HepG2 (cell line): ENCODE data around the gene SYT1. TPM values are rescaled to one million over a fixed set of nuclear protein-coding genes. Genes with fewer than 3 reads are reported as not detected.

Experiments used
- ATAC-seq: fragments of 200-7000 bp; cut with Tn5 transposase; 3 replicates; pipeline ENCODE4 v1.9.1; 2020; ENCODE audit warnings: mild to moderate bottlenecking, moderate library complexity
- BruUV-seq: library from RNA; stranded (reverse); fragments of 400-500 nt; replicated peaks from 2 replicates; lab custom pipeline; 2021; lab: Mats Ljungman, UMichigan
- CTCF ChIA-PET: fragments of 300-600 bp; formaldehyde crosslinking; extraction: SDS; loops from one replicate; lab custom pipeline; 2021; ENCODE audit warnings: low total read pairs, inconsistent platforms, low intra/inter-chr PET ratio; lab: Yijun Ruan, JAX
- POLR2A ChIA-PET: fragments of 350-600 bp; sonication (Branson Sonifier 250); formaldehyde crosslinking; loops from one replicate; lab custom pipeline; 2020; ENCODE audit warnings: antibody characterized with exemption, inconsistent platforms; lab: Yijun Ruan, JAX
- DNase-seq: peaks from one replicate; pipeline ENCODE4 v3.0.0-alpha.2; 2015; ENCODE audit warnings: low spot score
- FAIRE-seq: peaks from 3 replicates; lab custom pipeline; 2011; peaks lifted over from hg19 to GRCh38; lab: Jason Lieb, UNC
- H2AFZ ChIP-seq: one replicate; pipeline ENCODE4 v1.6.1; 2011; ENCODE audit warnings: low read length, inconsistent platforms
- H3K27ac ChIP-seq: fragments of 300-600 bp; 3 replicates; pipeline ENCODE4 v1.8.0; 2011; ENCODE audit warnings: mixed run types, mild to moderate bottlenecking, mixed read lengths, low read length, inconsistent platforms; ENCODE audit not compliant: insufficient read depth; ENCODE audit errors: extremely low read length
- H3K27me3 ChIP-seq, 2 experiments: fragments of 200-600 bp in 1 of 2; 2 replicates in 1 of 2; 3 replicates in 1 of 2; pipeline versions ENCODE4 v1.6.0 to v1.8.0; 2011; ENCODE audit warnings: low read length in 2 of 2, mild to moderate bottlenecking in 2 of 2, moderate library complexity in 2 of 2, inconsistent platforms in 1 of 2; ENCODE audit not compliant: insufficient read depth in 2 of 2, control insufficient read depth in 1 of 2
- H3K36me3 ChIP-seq, 2 experiments: fragments of 200-600 bp in 1 of 2; replicated peaks in 1 of 2; 2 replicates in 1 of 2; 3 replicates in 1 of 2; pipeline versions ENCODE4 v1.5.1 to v1.8.0; 2011; ENCODE audit warnings: low read length in 2 of 2, inconsistent platforms in 1 of 2; ENCODE audit not compliant: insufficient read depth in 2 of 2, control insufficient read depth in 1 of 2
- H3K4me1 ChIP-seq: 2 replicates; pipeline ENCODE4 v1.5.1; 2012; ENCODE audit warnings: low read length, inconsistent platforms; ENCODE audit not compliant: insufficient read depth
- H3K4me2 ChIP-seq: 2 replicates; pipeline ENCODE4 v1.6.0; 2011; ENCODE audit warnings: low read depth, low read length, inconsistent platforms
- H3K4me3 ChIP-seq, 3 experiments: fragments of 200-600 bp in 1 of 3; sonication (generic), shearing (Covaris generic) in 1 of 3; replicated peaks in 1 of 3; 2 replicates each; pipeline ENCODE4 v1.5.1; 2011 to 2016; ENCODE audit warnings: low read length in 3 of 3, inconsistent platforms in 2 of 3, low read depth in 2 of 3, mild to moderate bottlenecking in 2 of 3, control low read depth in 1 of 3, mixed read lengths in 1 of 3; ENCODE audit not compliant: insufficient read depth in 1 of 3
- H3K79me2 ChIP-seq: one replicate; pipeline ENCODE4 v1.6.1; 2011; ENCODE audit warnings: low read length, inconsistent platforms; ENCODE audit not compliant: insufficient read depth
- H3K9ac ChIP-seq: 2 replicates; pipeline ENCODE4 v1.6.0; 2011; ENCODE audit warnings: mild to moderate bottlenecking, low read depth, low read length, inconsistent platforms; ENCODE audit not compliant: insufficient read depth
- H3K9me3 ChIP-seq: 2 replicates; pipeline ENCODE4 v1.5.1; 2012; ENCODE audit warnings: mild to moderate bottlenecking, low read length
- H4K20me1 ChIP-seq: 2 replicates; pipeline ENCODE4 v1.6.0; 2011; ENCODE audit warnings: inconsistent platforms, mild to moderate bottlenecking, low read length, moderate library complexity; ENCODE audit not compliant: insufficient read depth
- ADNP ChIP-seq: sonication (generic); formaldehyde crosslinking; IDR thresholded peaks from 2 replicates; pipeline ENCODE4 v1.4.0; 2020; ENCODE audit warnings: missing genetic modification reagents
- ATAD3A ChIP-seq: sonication (generic); formaldehyde crosslinking; IDR thresholded peaks from 2 replicates; pipeline ENCODE4 v1.4.0; 2020; ENCODE audit warnings: missing genetic modification reagents
- DNMT1 ChIP-seq: sonication (generic); formaldehyde crosslinking; IDR thresholded peaks from 2 replicates; pipeline ENCODE4 v1.5.1; 2020; ENCODE audit warnings: mild to moderate bottlenecking, missing genetic modification reagents
- FLYWCH1 ChIP-seq: sonication (generic); formaldehyde crosslinking; IDR thresholded peaks from 2 replicates; pipeline ENCODE4 v1.8.1; 2023; ENCODE audit warnings: mild to moderate bottlenecking, missing genetic modification reagents
- FOSL1 ChIP-seq: sonication (generic); formaldehyde crosslinking; IDR thresholded peaks from 2 replicates; pipeline ENCODE4 v1.9.0; 2021; ENCODE audit warnings: missing genetic modification reagents, borderline replicate concordance
- MED1 ChIP-seq: sonication (generic); formaldehyde crosslinking; IDR thresholded peaks from 2 replicates; pipeline ENCODE4 v1.4.0; 2020; ENCODE audit warnings: missing genetic modification reagents
- NFIC ChIP-seq: IDR thresholded peaks from 2 replicates; pipeline ENCODE4 v1.6.1; 2012; ENCODE audit warnings: mild to moderate bottlenecking, low read length, inconsistent platforms
- SIN3A ChIP-seq: IDR thresholded peaks from 2 replicates; pipeline ENCODE4 v1.6.1; 2011; ENCODE audit warnings: low read depth, mild to moderate bottlenecking, control low read depth, low read length, borderline replicate concordance
- TRIM22 ChIP-seq: fragments of 450-650 bp; IDR thresholded peaks from 2 replicates; pipeline ENCODE4 v1.6.1; 2017
- TRIM24 ChIP-seq: sonication (generic); formaldehyde crosslinking; IDR thresholded peaks from 2 replicates; pipeline ENCODE4 v1.8.0; 2022; ENCODE audit warnings: mild to moderate bottlenecking, missing genetic modification reagents
- ZBTB21 ChIP-seq: sonication (generic); formaldehyde crosslinking; IDR thresholded peaks from 2 replicates; pipeline ENCODE4 v1.4.0; 2020; ENCODE audit warnings: missing genetic modification reagents
- ZFYVE20 ChIP-seq: sonication (generic); formaldehyde crosslinking; IDR thresholded peaks from 2 replicates; pipeline ENCODE4 v1.8.0; 2023; ENCODE audit warnings: low read depth, mild to moderate bottlenecking, moderate library complexity, missing genetic modification reagents, borderline replicate concordance
- ZNF383 ChIP-seq: sonication (generic); formaldehyde crosslinking; IDR thresholded peaks from 2 replicates; pipeline ENCODE4 v1.4.0; 2020; ENCODE audit warnings: missing genetic modification reagents, mild to moderate bottlenecking, borderline replicate concordance
- ZNF589 ChIP-seq: sonication (generic); formaldehyde crosslinking; conservative IDR thresholded peaks from 2 replicates; pipeline ENCODE4 v1.8.0; 2022; ENCODE audit warnings: mild to moderate bottlenecking, moderate library complexity, missing genetic modification reagents
- ZNF788 ChIP-seq: sonication (generic); formaldehyde crosslinking; IDR thresholded peaks from 2 replicates; pipeline ENCODE4 v1.5.0; 2020; ENCODE audit warnings: mild to moderate bottlenecking, missing genetic modification reagents, borderline replicate concordance
- WGBS: methylation state at CpG from one replicate; pipeline ENCODE4 v1.1.6; 2017; ENCODE audit warnings: low lambda C conversion rate; 5-methylcytosine and 5-hydroxymethylcytosine counted together
- in situ Hi-C: cut with HindIII; loops from 2 replicates; pipeline ENCODE4 v1.10.0; 2017; ENCODE audit warnings: low pct_unique_long_range_greater_than_20kb; ENCODE audit not compliant: extremely low pct_ligation_motif_present
- intact Hi-C: fragments of 100-400 bp; cut with micrococcal nuclease; formaldehyde crosslinking; loops from one replicate; pipeline ENCODE4 v1.10.0; 2022; ENCODE audit not compliant: unreplicated experiment
- polyA plus RNA-seq, 8 experiments: library from polyadenylated mRNA; depleted of rRNA in 3 of 8; stranded (reverse) in 7 of 8; unstranded in 1 of 8; fragments of >200 nt; fragmentation: Illumina TruSeq in 4 of 8; extraction: Trizol in 4 of 8; gene quantifications; 2 replicates each; pipeline versions ENCODE4 v1.2.1 to v1.2.3, GENCODE V29; 2011 to 2016; ENCODE audit warnings: low read depth in 4 of 8, missing spikeins in 1 of 8, mixed read lengths in 1 of 8; ENCODE audit not compliant: insufficient read depth in 1 of 8
- total RNA-seq, 5 experiments: library from RNA; depleted of rRNA; stranded (reverse); fragments of >200 nt; fragmentation: Illumina TruSeq; extraction: Trizol; gene quantifications; 2 replicates each; pipeline ENCODE4 v1.2.3, GENCODE V29; 2016; ENCODE audit warnings: low read depth in 1 of 5
- TF ChIP-seq, protein P1 (sequence below): sonication (generic); formaldehyde crosslinking; IDR thresholded peaks from 2 replicates; pipeline ENCODE4 v1.4.0; 2020; ENCODE audit warnings: missing genetic modification reagents, borderline replicate concordance

Gene SYT1
- total and polyA plus RNA-seq, 2 of the 13 experiments (the other 11 are each of a cell fraction or from before 2014, with no cell fraction given): not detected

DNA sequence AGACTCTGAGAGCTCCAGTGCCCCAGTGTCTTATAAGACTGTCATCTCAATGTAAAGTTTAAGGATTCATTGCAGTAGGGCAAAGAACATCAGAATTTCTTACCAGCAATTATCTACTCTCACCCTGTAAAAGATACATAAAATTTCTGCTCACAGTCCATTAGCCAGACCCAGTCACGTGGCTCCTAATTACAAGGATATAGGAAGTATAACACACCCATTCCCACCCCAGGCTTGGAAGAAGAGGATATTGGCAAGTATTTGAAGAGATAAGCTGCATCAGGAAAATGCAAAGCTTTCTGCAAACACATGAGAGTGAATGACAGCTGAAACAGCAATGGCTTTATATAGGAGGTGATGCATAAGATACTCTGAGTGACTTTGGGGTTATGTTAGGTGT is 14.3 kb downstream of the SYT1 start:
- TF ChIP-seq ZNF383 (CRISPR knock-in tag) (no peak), SIN3A (no peak), ZBTB21 (CRISPR knock-in tag) (no peak), ATAD3A (CRISPR knock-in tag) (no peak), TRIM22 (no peak)
- no peak overlapping the region for H3K4me2 ChIP-seq
- DNase-seq: no peak
- WGBS: 6% methylated on average over 1 of the region's 1 CpG
- no peaks in the 10 kb centered on the region for H3K4me1 ChIP-seq
- no peak overlapping the region for H2AFZ ChIP-seq
- H3K36me3 ChIP-seq: no peaks in the 10 kb centered on the region
- no peaks in the 10 kb centered on the region for H3K79me2 ChIP-seq
- H3K27ac ChIP-seq: no peak overlapping the region
- ChIA-PET POLR2A (no interaction called here), CTCF (no interaction called here)
- BruUV-seq: no TSS peak
- intact Hi-C loops (no loop called here), in situ Hi-C loops (no loop called here)
- no peak for FAIRE-seq
- H3K27me3 ChIP-seq: no peaks in the 10 kb centered on the region; a peak in 1 of 5 replicates
- no peak for ATAC-seq
- H3K4me3 ChIP-seq: no peak overlapping the region
- H3K9me3 ChIP-seq: no peaks in the 10 kb centered on the region
- no peak overlapping the region for H3K9ac ChIP-seq
- H4K20me1 ChIP-seq: no peaks in the 10 kb centered on the region

GRCh38 chr12:78880078-78880477 is 15.5 kb downstream of the SYT1 start:
- no peaks in the 10 kb centered on the region for H3K36me3 ChIP-seq
- no peak overlapping the region for H3K4me3 ChIP-seq
- POLR2A ChIA-PET: no interaction called here
- CTCF ChIA-PET: no interaction called here
- H4K20me1 ChIP-seq: no peaks in the 10 kb centered on the region
- H3K79me2 ChIP-seq: no peaks in the 10 kb centered on the region
- DNase-seq: no peak
- no peaks in the 10 kb centered on the region for H3K9me3 ChIP-seq
- no peak overlapping the region for H3K27ac ChIP-seq
- H3K27me3 ChIP-seq: no peaks in the 10 kb centered on the region; a peak in 1 of 5 replicates
- no TSS peak for BruUV-seq
- intact Hi-C loops: no loop called here
- ATAC-seq: no peak
- in situ Hi-C loops: no loop called here
- no peak overlapping the region for H2AFZ ChIP-seq
- H3K4me1 ChIP-seq: no peaks in the 10 kb centered on the region
- no peak overlapping the region for H3K9ac ChIP-seq
- FAIRE-seq: no peak
- no peak overlapping the region for H3K4me2 ChIP-seq
- TF ChIP-seq ZNF788 (CRISPR knock-in tag) (no peak), ADNP (CRISPR knock-in tag) (no peak), TRIM24 (CRISPR knock-in tag) (no peak), NFIC (no peak), FLYWCH1 (no peak), DNMT1 (CRISPR knock-in tag) (no peak), FOSL1 (CRISPR knock-in tag) (no peak), ZFYVE20 (no peak), MED1 (CRISPR knock-in tag) (no peak), ZNF589 (no peak)
- TF ChIP-seq, protein P1, sequence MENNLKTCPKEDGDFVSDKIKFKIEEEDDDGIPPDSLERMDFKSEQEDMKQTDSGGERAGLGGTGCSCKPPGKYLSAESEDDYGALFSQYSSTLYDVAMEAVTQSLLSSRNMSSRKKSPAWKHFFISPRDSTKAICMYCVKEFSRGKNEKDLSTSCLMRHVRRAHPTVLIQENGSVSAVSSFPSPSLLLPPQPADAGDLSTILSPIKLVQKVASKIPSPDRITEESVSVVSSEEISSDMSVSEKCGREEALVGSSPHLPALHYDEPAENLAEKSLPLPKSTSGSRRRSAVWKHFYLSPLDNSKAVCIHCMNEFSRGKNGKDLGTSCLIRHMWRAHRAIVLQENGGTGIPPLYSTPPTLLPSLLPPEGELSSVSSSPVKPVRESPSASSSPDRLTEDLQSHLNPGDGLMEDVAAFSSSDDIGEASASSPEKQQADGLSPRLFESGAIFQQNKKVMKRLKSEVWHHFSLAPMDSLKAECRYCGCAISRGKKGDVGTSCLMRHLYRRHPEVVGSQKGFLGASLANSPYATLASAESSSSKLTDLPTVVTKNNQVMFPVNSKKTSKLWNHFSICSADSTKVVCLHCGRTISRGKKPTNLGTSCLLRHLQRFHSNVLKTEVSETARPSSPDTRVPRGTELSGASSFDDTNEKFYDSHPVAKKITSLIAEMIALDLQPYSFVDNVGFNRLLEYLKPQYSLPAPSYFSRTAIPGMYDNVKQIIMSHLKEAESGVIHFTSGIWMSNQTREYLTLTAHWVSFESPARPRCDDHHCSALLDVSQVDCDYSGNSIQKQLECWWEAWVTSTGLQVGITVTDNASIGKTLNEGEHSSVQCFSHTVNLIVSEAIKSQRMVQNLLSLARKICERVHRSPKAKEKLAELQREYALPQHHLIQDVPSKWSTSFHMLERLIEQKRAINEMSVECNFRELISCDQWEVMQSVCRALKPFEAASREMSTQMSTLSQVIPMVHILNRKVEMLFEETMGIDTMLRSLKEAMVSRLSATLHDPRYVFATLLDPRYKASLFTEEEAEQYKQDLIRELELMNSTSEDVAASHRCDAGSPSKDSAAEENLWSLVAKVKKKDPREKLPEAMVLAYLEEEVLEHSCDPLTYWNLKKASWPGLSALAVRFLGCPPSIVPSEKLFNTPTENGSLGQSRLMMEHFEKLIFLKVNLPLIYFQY (CRISPR knock-in tag): no peak
